ENCODE data around the gene GPRASP3. TPM values are rescaled to one million over a fixed set of nuclear protein-coding genes. Genes with fewer than 3 reads are reported as not detected.
"Not testable (repeated sequence)": the region's sequence is repeated elsewhere in the genome, so short reads cannot be mapped to it uniquely, and the experiment has no call there.

The GPRASP3 gene
- total RNA-seq (2.1 TPM), polyA plus RNA-seq (1 to 10 TPM in 2 of 4 donors, under 1 TPM in 2; 0.30 to 2.0 (median 0.98) TPM)

GRCh38 chrX:102720237-102721168 is at the start of gene GPRASP3:
TSS of gene GPRASP3 (plus strand) at chrX:102720743. CDS start at chrX:102748996, 28,253 bp downstream.
- peak within 1 kb of the TSS; percentile 80 for H3K4me3 ChIP-seq (ENCODE audit: low read depth, low read length)
- H3K36me3 Mint-ChIP-seq, result no peaks in the 10 kb centered on the region
- DNase-seq, result peak; percentile 57 to 81 (median 64)
- H3K4me3 Mint-ChIP-seq, result peak within 1 kb of the TSS; percentile 87 to 97 (median 94)
- no peaks in the 10 kb centered on the region for H3K27me3 Mint-ChIP-seq
- H3K36me3 ChIP-seq (ENCODE audit: control insufficient read depth, insufficient read depth, low read length), result no peaks in the 10 kb centered on the region
- H3K27ac ChIP-seq (ENCODE audit: insufficient read depth, low read length, poor library complexity, severe bottlenecking), result no peak within 1 kb of the TSS
- no peaks in the 10 kb centered on the region for H3K9me3 ChIP-seq (ENCODE audit: control insufficient read depth in 2 of 2, low read length in 2 of 2)
- peaks cover 0 to 1% (median 0%) of the 10 kb centered on the region in 7 donors for H3K9me3 Mint-ChIP-seq
- H3K27ac Mint-ChIP-seq, result peak within 1 kb of the TSS; percentile 26 to 79 (median 77)
- H3K4me1 Mint-ChIP-seq, result peaks cover 2 to 20% (median 15%) of the 10 kb centered on the region in 4 donors
- ATAC-seq (ENCODE audit: low read depth in 2 of 2), result peak; percentile 96 to 97
- peaks cover 6% of the 10 kb centered on the region for H3K4me1 ChIP-seq (ENCODE audit: control insufficient read depth, insufficient read depth, low read length, poor library complexity, severe bottlenecking)
- no peaks in the 10 kb centered on the region for H3K27me3 ChIP-seq (ENCODE audit: control insufficient read depth, insufficient read depth, low read length)

GRCh38 chrX:102672856-102673255 is 47.7 kb upstream of the GPRASP3 start:
- H3K9me3 Mint-ChIP-seq, result peaks cover 0 to 6% (median 3%) of the 10 kb centered on the region in 7 donors
- H3K27me3 Mint-ChIP-seq, result no peaks in the 10 kb centered on the region
- H3K27ac Mint-ChIP-seq, result no peak overlapping the region
- H3K4me3 ChIP-seq (ENCODE audit: low read depth, low read length), result no peak overlapping the region
- H3K4me3 Mint-ChIP-seq, result no peak overlapping the region
- H3K27me3 ChIP-seq (ENCODE audit: control insufficient read depth, insufficient read depth, low read length), result no peaks in the 10 kb centered on the region
- no peak for DNase-seq
- no peak overlapping the region for H3K27ac ChIP-seq (ENCODE audit: insufficient read depth, low read length, poor library complexity, severe bottlenecking)
- H3K4me1 ChIP-seq (ENCODE audit: control insufficient read depth, insufficient read depth, low read length, poor library complexity, severe bottlenecking), result no peaks in the 10 kb centered on the region
- H3K9me3 ChIP-seq (ENCODE audit: control insufficient read depth in 2 of 2, low read length in 2 of 2), result peaks cover 0 to 1% of the 10 kb centered on the region in 2 experiments
- peaks cover 4% of the 10 kb centered on the region for H3K36me3 Mint-ChIP-seq
- H3K4me1 Mint-ChIP-seq, result peaks cover 0 to 13% (median 7%) of the 10 kb centered on the region in 4 donors
- peaks cover 2% of the 10 kb centered on the region for H3K36me3 ChIP-seq (ENCODE audit: control insufficient read depth, insufficient read depth, low read length)
- no peak for ATAC-seq (ENCODE audit: low read depth in 2 of 2)

- not testable (repeated sequence) for H3K9me3 ChIP-seq (ENCODE audit: control insufficient read depth in 2 of 2, low read length in 2 of 2); H3K36me3 ChIP-seq (ENCODE audit: control insufficient read depth, insufficient read depth, low read length); H3K27me3 ChIP-seq (ENCODE audit: control insufficient read depth, insufficient read depth, low read length); H3K36me3 Mint-ChIP-seq; H3K4me3 ChIP-seq (ENCODE audit: low read depth, low read length); H3K27me3 Mint-ChIP-seq; DNase-seq; H3K27ac Mint-ChIP-seq; H3K4me1 ChIP-seq (ENCODE audit: control insufficient read depth, insufficient read depth, low read length, poor library complexity, severe bottlenecking); H3K27ac ChIP-seq (ENCODE audit: insufficient read depth, low read length, poor library complexity, severe bottlenecking); H3K9me3 Mint-ChIP-seq; ATAC-seq (ENCODE audit: low read depth in 2 of 2)
- Mint-ChIP-seq H3K4me3 (peak overlapping the region in 1 of 4 donors; percentile 7), H3K4me1 (peaks cover 0 to 10% (median 4%) of the 10 kb centered on the region in 4 donors)
These were observed 43.1 kb upstream of the GPRASP3 start for GRCh38 chrX:102677479-102677878.

GRCh38 chrX:102684772-102685520 is 35.6 kb upstream of the GPRASP3 start:
- ATAC-seq (ENCODE audit: low read depth in 2 of 2), result no peak
- Histone ChIP-seq H3K9me3 (ENCODE audit: control insufficient read depth in 2 of 2, low read length in 2 of 2) (peaks cover 6 to 8% of the 10 kb centered on the region in 2 experiments), H3K27me3 (ENCODE audit: control insufficient read depth, insufficient read depth, low read length) (no peaks in the 10 kb centered on the region), H3K4me3 (ENCODE audit: low read depth, low read length) (no peak overlapping the region), H3K36me3 (ENCODE audit: control insufficient read depth, insufficient read depth, low read length) (no peaks in the 10 kb centered on the region), H3K4me1 (ENCODE audit: control insufficient read depth, insufficient read depth, low read length, poor library complexity, severe bottlenecking) (no peaks in the 10 kb centered on the region), H3K27ac (ENCODE audit: insufficient read depth, low read length, poor library complexity, severe bottlenecking) (no peak overlapping the region)
- peaks cover 0 to 14% (median 5%) of the 10 kb centered on the region in 7 donors for H3K9me3 Mint-ChIP-seq
- H3K4me1 Mint-ChIP-seq, result peaks cover 0 to 7% (median 3%) of the 10 kb centered on the region in 4 donors
- no peaks in the 10 kb centered on the region for H3K27me3 Mint-ChIP-seq
- no peaks in the 10 kb centered on the region for H3K36me3 Mint-ChIP-seq
- DNase-seq, result no peak
- no peak overlapping the region for H3K27ac Mint-ChIP-seq
- H3K4me3 Mint-ChIP-seq, result no peak overlapping the region

GRCh38 chrX:102694749-102695148 is 25.8 kb upstream of the GPRASP3 start:
- Histone ChIP-seq H3K36me3 (ENCODE audit: control insufficient read depth, insufficient read depth, low read length) (no peaks in the 10 kb centered on the region), H3K9me3 (ENCODE audit: control insufficient read depth in 2 of 2, low read length in 2 of 2) (no peaks in the 10 kb centered on the region), H3K4me3 (ENCODE audit: low read depth, low read length) (no peak overlapping the region), H3K4me1 (ENCODE audit: control insufficient read depth, insufficient read depth, low read length, poor library complexity, severe bottlenecking) (no peaks in the 10 kb centered on the region), H3K27ac (ENCODE audit: insufficient read depth, low read length, poor library complexity, severe bottlenecking) (no peak overlapping the region), H3K27me3 (ENCODE audit: control insufficient read depth, insufficient read depth, low read length) (no peaks in the 10 kb centered on the region)
- ATAC-seq (ENCODE audit: low read depth in 2 of 2) (no peak), DNase-seq (no peak)
- H3K27ac Mint-ChIP-seq, result no peak overlapping the region
- no peaks in the 10 kb centered on the region for H3K36me3 Mint-ChIP-seq
- no peak overlapping the region for H3K4me3 Mint-ChIP-seq
- peaks cover 5% of the 10 kb centered on the region for H3K27me3 Mint-ChIP-seq
- H3K9me3 Mint-ChIP-seq, result peaks cover 0 to 1% (median 0%) of the 10 kb centered on the region in 7 donors
- peaks cover 0 to 3% (median 0%) of the 10 kb centered on the region in 4 donors for H3K4me1 Mint-ChIP-seq

- no peak overlapping the region for H3K27ac Mint-ChIP-seq
- no peak for DNase-seq
- Histone ChIP-seq H3K4me1 (ENCODE audit: control insufficient read depth, insufficient read depth, low read length, poor library complexity, severe bottlenecking) (no peaks in the 10 kb centered on the region), H3K36me3 (ENCODE audit: control insufficient read depth, insufficient read depth, low read length) (no peaks in the 10 kb centered on the region), H3K27me3 (ENCODE audit: control insufficient read depth, insufficient read depth, low read length) (no peaks in the 10 kb centered on the region), H3K4me3 (ENCODE audit: low read depth, low read length) (no peak overlapping the region), H3K27ac (ENCODE audit: insufficient read depth, low read length, poor library complexity, severe bottlenecking) (no peak overlapping the region), H3K9me3 (ENCODE audit: control insufficient read depth in 2 of 2, low read length in 2 of 2) (no peaks in the 10 kb centered on the region)
- H3K9me3 Mint-ChIP-seq, result peaks cover 0 to 1% (median 0%) of the 10 kb centered on the region in 7 donors
- no peak for ATAC-seq (ENCODE audit: low read depth in 2 of 2)
- H3K4me1 Mint-ChIP-seq, result peaks cover 0 to 3% (median 0%) of the 10 kb centered on the region in 4 donors
- no peak overlapping the region for H3K4me3 Mint-ChIP-seq
- H3K27me3 Mint-ChIP-seq, result peaks cover 6% of the 10 kb centered on the region
- no peaks in the 10 kb centered on the region for H3K36me3 Mint-ChIP-seq
These were observed 24.2 kb upstream of the GPRASP3 start for GRCh38 chrX:102696306-102696705.

- Histone ChIP-seq H3K9me3 (ENCODE audit: control insufficient read depth in 2 of 2, low read length in 2 of 2) (no peaks in the 10 kb centered on the region), H3K27ac (ENCODE audit: insufficient read depth, low read length, poor library complexity, severe bottlenecking) (no peak overlapping the region), H3K4me3 (ENCODE audit: low read depth, low read length) (no peak overlapping the region), H3K4me1 (ENCODE audit: control insufficient read depth, insufficient read depth, low read length, poor library complexity, severe bottlenecking) (no peaks in the 10 kb centered on the region), H3K27me3 (ENCODE audit: control insufficient read depth, insufficient read depth, low read length) (no peaks in the 10 kb centered on the region), H3K36me3 (ENCODE audit: control insufficient read depth, insufficient read depth, low read length) (no peaks in the 10 kb centered on the region)
- Mint-ChIP-seq H3K4me3 (no peak overlapping the region), H3K27ac (no peak overlapping the region), H3K36me3 (no peaks in the 10 kb centered on the region), H3K27me3 (peaks cover 10% of the 10 kb centered on the region), H3K4me1 (peaks cover 0 to 3% (median 0%) of the 10 kb centered on the region in 4 donors), H3K9me3 (peaks cover 0 to 3% (median 0%) of the 10 kb centered on the region in 7 donors)
- no peak for ATAC-seq (ENCODE audit: low read depth in 2 of 2)
- DNase-seq, result no peak
These were observed 23.0 kb upstream of the GPRASP3 start for GRCh38 chrX:102697494-102697893.

Measured in CD4-positive, CD25-positive, alpha-beta regulatory T cell (primary cell).